Endodermal cell (in vitro differentiated cells): ENCODE data around the gene PEX1. TPM values are rescaled to one million over a fixed set of nuclear protein-coding genes. Genes with fewer than 3 reads are reported as not detected.

Source experiments
- DNase-seq: peaks from one replicate; pipeline ENCODE4 v3.0.0-alpha.2; 2017
- H3K27ac ChIP-seq: 2 replicates; pipeline ENCODE4 v1.5.1; 2013; ENCODE audit warnings: mild to moderate bottlenecking, low read depth, low read length, moderate library complexity
- H3K27me3 ChIP-seq: 2 replicates; pipeline ENCODE4 v1.6.1; 2013; ENCODE audit warnings: mild to moderate bottlenecking, low read length, moderate library complexity; ENCODE audit not compliant: insufficient read depth, control insufficient read depth, poor library complexity, severe bottlenecking
- H3K36me3 ChIP-seq: 2 replicates; pipeline ENCODE4 v1.7.0; 2013; ENCODE audit warnings: mild to moderate bottlenecking, low read length, moderate library complexity; ENCODE audit not compliant: control insufficient read depth, insufficient read depth
- H3K4me1 ChIP-seq: one replicate; pipeline ENCODE4 v1.7.0; 2013; ENCODE audit warnings: low read length; ENCODE audit not compliant: control insufficient read depth, insufficient read depth
- H3K4me3 ChIP-seq: 2 replicates; pipeline ENCODE4 v1.5.1; 2013; ENCODE audit warnings: mild to moderate bottlenecking, low read length, moderate library complexity
- H3K9ac ChIP-seq: 2 replicates; pipeline ENCODE4 v1.6.1; 2013; ENCODE audit warnings: mild to moderate bottlenecking, low read length, moderate library complexity; ENCODE audit not compliant: poor library complexity, severe bottlenecking; ENCODE audit errors: extremely low read depth
- H3K9me3 ChIP-seq: 2 replicates; pipeline ENCODE4 v1.6.1; 2013; ENCODE audit warnings: mild to moderate bottlenecking, low read length, moderate library complexity; ENCODE audit not compliant: control insufficient read depth
- H3K27ac Mint-ChIP-seq: 2 replicates; pipeline ENCODE4 v1.8.0; 2020; ENCODE audit warnings: mixed read lengths
- H3K27me3 Mint-ChIP-seq: 2 replicates; pipeline ENCODE4 v1.8.0; 2021; ENCODE audit warnings: mild to moderate bottlenecking, mixed read lengths; ENCODE audit not compliant: insufficient read depth
- H3K36me3 Mint-ChIP-seq: 2 replicates; pipeline ENCODE4 v1.8.0; 2020; ENCODE audit warnings: low read depth, mixed read lengths
- H3K4me1 Mint-ChIP-seq: 2 replicates; pipeline ENCODE4 v1.8.0; 2020; ENCODE audit warnings: mixed read lengths
- H3K4me3 Mint-ChIP-seq: 2 replicates; pipeline ENCODE4 v1.8.0; 2020; ENCODE audit warnings: mild to moderate bottlenecking, moderate library complexity, mixed read lengths
- H3K9me3 Mint-ChIP-seq: 2 replicates; pipeline ENCODE4 v1.8.0; 2020; ENCODE audit warnings: mild to moderate bottlenecking, mixed read lengths
- CTCF ChIP-seq: fragments of 200-600 bp; sonication (generic); conservative IDR thresholded peaks from 2 replicates; pipeline ENCODE4 v1.5.0; 2021; ENCODE audit warnings: antibody characterized with exemption, mild to moderate bottlenecking
- WGBS, 2 experiments: methylation state at CpG; one replicate each; pipeline versions ENCODE4 v1.1.5 to v1.1.7; 2013; ENCODE audit warnings: missing lambda C conversion rate in 2 of 2, mixed read lengths in 1 of 2; ENCODE audit not compliant: insufficient coverage in 1 of 2, insufficient read length in 1 of 2; 5-methylcytosine and 5-hydroxymethylcytosine counted together
- total RNA-seq, 2 donors: library from RNA; stranded (reverse); fragmentation: NEBNext Ultra II Directional in 1 of 2; extraction: Animal tissue kit (Norgen Biotek cat#: 25700) in 1 of 2; gene quantifications; 2 replicates in 1 of 2; 3 replicates in 1 of 2; pipeline ENCODE4 v1.2.1, GENCODE V29; 2021

Gene PEX1
- total RNA-seq, 2 donors from 2014 or later, result 26.1 to 34.0 TPM

GRCh38 chr7:92523110-92523509 lies 5.2 kb downstream of the PEX1 start:
- peaks cover 18% of the 10 kb centered on the region for H3K36me3 ChIP-seq
- no peak overlapping the region for H3K27ac ChIP-seq
- Mint-ChIP-seq H3K4me1 (peaks cover 8% of the 10 kb centered on the region), H3K9me3 (no peaks in the 10 kb centered on the region), H3K27ac (no peak overlapping the region), H3K36me3 (peaks cover 5% of the 10 kb centered on the region), H3K27me3 (no peaks in the 10 kb centered on the region), H3K4me3 (no peak overlapping the region)
- H3K4me3 ChIP-seq, result no peak overlapping the region
- 95 to 100% methylated on average over 1 to 2 of the region's 2 CpGs for WGBS, 2 experiments
- no peaks in the 10 kb centered on the region for H3K27me3 ChIP-seq
- H3K9ac ChIP-seq, result no peak overlapping the region
- DNase-seq, result no peak
- H3K4me1 ChIP-seq, result no peaks in the 10 kb centered on the region
- H3K9me3 ChIP-seq, result no peaks in the 10 kb centered on the region
- no peak for TF ChIP-seq CTCF

GRCh38 chr7:92520024-92520423 lies 8.3 kb downstream of the PEX1 start:
- Mint-ChIP-seq H3K4me1 (no peaks in the 10 kb centered on the region), H3K9me3 (no peaks in the 10 kb centered on the region), H3K4me3 (no peak overlapping the region), H3K27me3 (no peaks in the 10 kb centered on the region), H3K27ac (no peak overlapping the region), H3K36me3 (peaks cover 26% of the 10 kb centered on the region)
- Histone ChIP-seq H3K4me3 (no peak overlapping the region), H3K9ac (no peak overlapping the region), H3K4me1 (no peaks in the 10 kb centered on the region), H3K9me3 (no peaks in the 10 kb centered on the region), H3K27ac (no peak overlapping the region), H3K36me3 (peaks cover 36% of the 10 kb centered on the region), H3K27me3 (no peaks in the 10 kb centered on the region)
- TF ChIP-seq CTCF, result no peak
- no peak for DNase-seq
- WGBS, 2 experiments, result 95% methylated on average over 1 of the region's 1 CpG; no CpG with 5 or more reads in 1 of the 2 experiments

- Histone ChIP-seq H3K4me1 (no peaks in the 10 kb centered on the region), H3K27ac (no peak overlapping the region), H3K9ac (no peak overlapping the region), H3K27me3 (no peaks in the 10 kb centered on the region), H3K9me3 (no peaks in the 10 kb centered on the region), H3K4me3 (no peak overlapping the region), H3K36me3 (peaks cover 47% of the 10 kb centered on the region)
- Mint-ChIP-seq H3K27ac (no peak overlapping the region), H3K9me3 (no peaks in the 10 kb centered on the region), H3K4me3 (no peak overlapping the region), H3K4me1 (no peaks in the 10 kb centered on the region), H3K27me3 (no peaks in the 10 kb centered on the region), H3K36me3 (peaks cover 43% of the 10 kb centered on the region)
- WGBS, 2 experiments, result 88 to 93% methylated on average over 1 to 3 of the region's 3 CpGs
- no peak for TF ChIP-seq CTCF
- DNase-seq, result no peak
These were observed 10.7 kb downstream of the PEX1 start for GRCh38 chr7:92517631-92518030.
